AG04449 (cell line): Measurements from ENCODE around the gene RAD18.

Experiments used
- CTCF ChIA-PET: fragments of 350-600 bp; formaldehyde crosslinking; extraction: SDS; loops from one replicate; lab custom pipeline; 2021; ENCODE audit warnings: antibody characterized with exemption; lab: Yijun Ruan, JAX
- POLR2A ChIA-PET: fragments of 400-600, 350-600 bp; formaldehyde crosslinking; extraction: SDS; loops from one replicate; lab custom pipeline; 2020; ENCODE audit warnings: antibody characterized with exemption, inconsistent platforms; lab: Yijun Ruan, JAX
- DNase-seq: peaks from one replicate; pipeline ENCODE4 v3.0.0-alpha.2; 2010; ENCODE audit warnings: low read depth, low spot score
- H3K4me3 ChIP-seq: 2 replicates; pipeline ENCODE4 v1.5.1; 2011; ENCODE audit warnings: low read depth, mild to moderate bottlenecking, control low read depth, low read length
- CTCF ChIP-seq: IDR thresholded peaks from one replicate; pipeline ENCODE4 v1.5.1; 2011; ENCODE audit warnings: mild to moderate bottlenecking, moderate library complexity, low read length, control low read depth, inconsistent platforms; ENCODE audit not compliant: insufficient read depth; ENCODE audit errors: missing control alignments

Gene RAD18

DNA sequence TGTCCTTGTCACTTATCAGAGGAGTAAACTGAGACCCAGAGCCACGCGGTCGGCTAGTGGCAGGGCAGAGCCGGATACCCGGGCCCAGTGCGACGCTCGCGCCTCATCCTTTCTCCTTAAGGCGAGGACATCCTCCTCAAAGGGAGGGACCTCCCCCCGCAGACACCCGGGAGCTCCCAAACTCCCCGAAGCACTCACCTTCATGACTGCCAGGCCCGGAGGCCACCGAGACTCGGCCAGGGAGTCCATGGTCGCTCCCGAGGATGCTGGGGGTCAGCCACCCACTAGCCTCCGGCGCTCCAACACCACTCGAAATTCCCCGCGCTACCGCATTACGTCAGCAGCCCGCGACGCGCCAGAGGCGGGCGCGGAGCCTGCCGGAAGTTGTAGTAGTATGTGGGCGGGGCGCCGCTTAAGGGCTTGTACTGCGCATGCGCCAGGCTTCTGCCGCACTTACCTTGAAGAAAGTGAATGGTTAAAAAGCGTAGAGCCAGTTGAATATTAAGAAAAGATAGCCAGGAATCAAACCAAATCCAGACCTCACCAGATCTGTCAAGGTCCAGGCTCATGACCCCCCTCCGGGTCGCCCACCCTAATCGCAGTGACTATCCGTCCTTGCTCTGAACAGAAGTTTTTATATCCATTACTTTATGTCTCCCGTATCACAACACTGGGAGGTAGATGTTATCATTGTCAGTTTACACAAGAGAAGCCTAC is at the start of gene RAD18:
Gene RAD18 (minus strand): TSS at position 336 of the 717 bp plus-strand sequence. CDS start 87 bp downstream, at position 249.
- peak within 1 kb of the TSS; percentile 87 for H3K4me3 ChIP-seq
- TF ChIP-seq CTCF: no peak
- ChIA-PET POLR2A (no interaction called here), CTCF (interaction anchor here (0.6 to 4.3 kb wide), 9 partner anchors 8 to 340 kb away, joined by 3 to 24 read pairs (median 4); partner anchors contain the start of gene OXTR)
- DNase-seq: peak; percentile 40

- ChIA-PET CTCF (interaction anchor here (0.9 to 4.4 kb wide), 6 partner anchors 8 to 243 kb away, joined by 3 to 49 read pairs (median 4); partner anchors contain the start of gene OXTR), POLR2A (no interaction called here)
- no peak for TF ChIP-seq CTCF
- H3K4me3 ChIP-seq: no peak overlapping the region
- no peak for DNase-seq
Measured at GRCh38 chr3:9012521-9012920, 49.2 kb upstream of the RAD18 start.

DNA sequence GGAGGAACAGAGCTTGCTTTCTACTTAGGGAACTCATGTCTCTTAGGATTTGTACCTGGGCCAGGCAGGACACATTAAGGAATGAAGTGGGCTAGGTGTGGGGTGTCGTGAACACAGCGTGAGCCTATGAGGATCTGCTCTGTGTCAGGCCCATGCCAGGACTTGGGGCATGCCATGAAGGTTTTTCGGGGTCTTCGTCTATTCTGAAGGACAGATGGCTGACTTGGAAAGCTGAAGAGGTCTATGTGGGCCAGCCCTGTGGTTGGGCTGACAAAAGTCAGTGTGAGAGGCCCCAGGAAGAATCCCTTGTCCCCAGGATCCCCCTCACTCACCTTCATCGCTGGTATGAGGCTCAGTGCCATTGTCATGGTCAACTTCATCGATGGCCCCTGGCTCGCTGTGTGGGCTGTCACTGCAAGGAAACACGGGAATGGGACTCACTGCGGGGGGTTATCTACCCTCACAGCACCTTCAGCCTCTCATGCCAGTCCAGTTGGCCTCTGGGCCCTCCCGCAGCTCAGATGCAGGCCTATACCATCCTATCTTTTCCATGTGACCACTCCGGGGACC is 46.8 kb upstream of the RAD18 start:
- POLR2A ChIA-PET: no interaction called here
- CTCF ChIA-PET: interaction anchor here (0.7 to 2.5 kb wide), 2 partner anchors 22 to 294 kb away, joined by 3 to 14 read pairs; no protein-coding TSS in a partner anchor
- no peak overlapping the region for H3K4me3 ChIP-seq
- no peak for TF ChIP-seq CTCF
- DNase-seq: no peak

- POLR2A ChIA-PET: no interaction called here
- no peak for TF ChIP-seq CTCF
- CTCF ChIA-PET: interaction anchor here (0.7 to 2.5 kb wide), 3 partner anchors 10 to 21 kb away, joined by 3 to 14 read pairs (median 6); no protein-coding TSS in a partner anchor
- no peak overlapping the region for H3K4me3 ChIP-seq
- no peak for DNase-seq
Measured at GRCh38 chr3:9008550-9009255, 45.4 kb upstream of the RAD18 start.

DNA sequence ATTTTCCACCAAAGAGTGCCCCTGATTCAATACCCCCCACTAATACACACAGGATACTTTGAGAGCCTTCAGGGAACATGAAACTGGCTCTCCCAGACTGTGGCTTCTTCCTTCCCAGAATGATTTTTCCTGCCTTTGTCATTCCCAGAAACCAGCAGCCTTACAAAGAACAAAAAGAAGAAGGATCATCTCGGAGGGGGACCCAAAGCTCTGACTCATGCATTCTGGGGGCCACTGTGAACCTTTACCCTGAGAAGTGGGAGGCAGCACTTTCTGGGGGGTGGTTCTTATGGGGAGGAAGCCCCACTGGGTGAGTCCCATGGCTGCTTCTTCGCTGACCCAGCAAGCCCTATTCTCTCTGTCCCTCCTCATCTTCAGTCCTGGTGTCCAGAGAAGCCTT is 44.7 kb upstream of the RAD18 start:
- no peak for DNase-seq
- TF ChIP-seq CTCF: no peak
- POLR2A ChIA-PET: no interaction called here
- CTCF ChIA-PET: interaction anchor here (0.7 to 2.5 kb wide), 3 partner anchors 9 to 20 kb away, joined by 3 to 14 read pairs (median 6); no protein-coding TSS in a partner anchor
- H3K4me3 ChIP-seq: no peak overlapping the region
